ENCODE data around the gene HYAL3. TPM values are rescaled to one million over a fixed set of nuclear protein-coding genes. Genes with fewer than 3 reads are reported as not detected.

HYAL3 gene
- total and polyA plus RNA-seq, 2 donors (not counting 1 experiment from before 2014, with no cell fraction given) = 3.7 to 4.2 TPM

DNA sequence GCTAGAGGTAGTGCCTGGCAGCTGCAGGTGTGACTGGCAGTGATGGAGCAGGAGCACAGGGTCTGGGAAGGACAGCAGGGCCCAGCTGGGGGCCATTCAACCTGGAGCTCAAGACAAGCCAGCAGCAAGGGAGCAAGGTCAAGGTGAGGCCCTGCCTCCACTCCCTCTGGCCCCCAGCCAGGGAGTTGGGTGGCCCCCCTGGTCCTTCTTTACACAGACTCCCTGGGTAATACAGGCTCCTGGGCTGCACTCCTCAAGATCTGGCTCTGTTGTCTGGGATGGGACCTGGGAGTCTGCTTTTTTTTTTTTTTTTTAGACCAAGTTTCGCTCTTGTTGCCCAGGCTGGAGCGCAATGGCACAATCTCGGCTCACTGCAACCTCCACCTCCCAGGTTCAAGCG lies 48.7 kb downstream of the HYAL3 start:
- Histone ChIP-seq H3K4me3 (ENCODE audit: control extremely low read depth in 1 of 5, extremely low read depth in 1 of 5, insufficient read depth in 1 of 5, low read depth in 2 of 5, low read length in 4 of 5) (no peak overlapping the region), H3K4me2 (replicated peaks; ENCODE audit: low read depth, low read length, poor library complexity, severe bottlenecking) (no peak overlapping the region), H3K9ac (ENCODE audit: low read length) (no peak overlapping the region), H3K27me3 (replicated peaks in 1 of 4; ENCODE audit: control extremely low read depth in 1 of 4, control insufficient read depth in 3 of 4, insufficient read depth in 4 of 4, low read length in 3 of 4) (no peaks in the 10 kb centered on the region), H3K9me3 (ENCODE audit: control extremely low read depth in 1 of 3, control insufficient read depth in 2 of 3, insufficient read depth in 1 of 3, low read length in 2 of 3) (no peaks in the 10 kb centered on the region), H3K36me3 (replicated peaks in 1 of 2; ENCODE audit: control extremely low read depth in 1 of 2, control insufficient read depth in 1 of 2, extremely low read depth in 1 of 2, insufficient read depth in 2 of 2, low read length in 1 of 2) (peaks cover 0 to 79% of the 10 kb centered on the region in 2 experiments), H2AFZ (ENCODE audit: insufficient read depth, low read depth, low read length, poor library complexity, severe bottlenecking) (no peak overlapping the region), H3K4me1 (ENCODE audit: control insufficient read depth in 2 of 2, insufficient read depth in 2 of 2, low read length in 2 of 2) (peaks cover 31 to 66% of the 10 kb centered on the region in 2 donors), H3K79me2 (ENCODE audit: control insufficient read depth, insufficient read depth, low read length) (peaks cover 100% of the 10 kb centered on the region), H3K27ac (ENCODE audit: low read length in 2 of 2) (no peak overlapping the region), H4K20me1 (ENCODE audit: control insufficient read depth, insufficient read depth, low read length, poor library complexity, severe bottlenecking) (peaks cover 100% of the 10 kb centered on the region)
- peaks cover 58% of the 10 kb centered on the region for H3K4me1 Mint-ChIP-seq
- no peak overlapping the region for H3K4me3 Mint-ChIP-seq
- TF ChIP-seq, protein P1, sequence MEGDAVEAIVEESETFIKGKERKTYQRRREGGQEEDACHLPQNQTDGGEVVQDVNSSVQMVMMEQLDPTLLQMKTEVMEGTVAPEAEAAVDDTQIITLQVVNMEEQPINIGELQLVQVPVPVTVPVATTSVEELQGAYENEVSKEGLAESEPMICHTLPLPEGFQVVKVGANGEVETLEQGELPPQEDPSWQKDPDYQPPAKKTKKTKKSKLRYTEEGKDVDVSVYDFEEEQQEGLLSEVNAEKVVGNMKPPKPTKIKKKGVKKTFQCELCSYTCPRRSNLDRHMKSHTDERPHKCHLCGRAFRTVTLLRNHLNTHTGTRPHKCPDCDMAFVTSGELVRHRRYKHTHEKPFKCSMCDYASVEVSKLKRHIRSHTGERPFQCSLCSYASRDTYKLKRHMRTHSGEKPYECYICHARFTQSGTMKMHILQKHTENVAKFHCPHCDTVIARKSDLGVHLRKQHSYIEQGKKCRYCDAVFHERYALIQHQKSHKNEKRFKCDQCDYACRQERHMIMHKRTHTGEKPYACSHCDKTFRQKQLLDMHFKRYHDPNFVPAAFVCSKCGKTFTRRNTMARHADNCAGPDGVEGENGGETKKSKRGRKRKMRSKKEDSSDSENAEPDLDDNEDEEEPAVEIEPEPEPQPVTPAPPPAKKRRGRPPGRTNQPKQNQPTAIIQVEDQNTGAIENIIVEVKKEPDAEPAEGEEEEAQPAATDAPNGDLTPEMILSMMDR (IDR thresholded peaks at IDR 0.05) = no peak
- TF ChIP-seq EZH2 (IDR thresholded peaks at IDR 0.05; ENCODE audit: borderline replicate concordance, insufficient read depth, low read depth, low read length, poor library complexity, severe bottlenecking) = no peak
- no CpG with 5 or more reads among the region's 4 CpGs for WGBS (ENCODE audit: insufficient coverage)
- POLR2A ChIA-PET = no interaction called here
- CTCF ChIA-PET = interaction anchor here (0.9 to 27.3 kb wide), 3 partner anchors 16 to 56 kb away, joined by 3 to 596 read pairs (median 7); partner anchors contain the start of gene GNAI2
- DNase-seq = no peak
- intact Hi-C loops (cut with micrococcal nuclease) = no loop called here
- ATAC-seq (ENCODE audit: low read depth) = no peak
- H3K27ac Mint-ChIP-seq = peak overlapping the region; percentile 76
- no peaks in the 10 kb centered on the region for H3K9me3 Mint-ChIP-seq (ENCODE audit: insufficient read depth)
- H3K27me3 Mint-ChIP-seq = no peaks in the 10 kb centered on the region

DNA sequence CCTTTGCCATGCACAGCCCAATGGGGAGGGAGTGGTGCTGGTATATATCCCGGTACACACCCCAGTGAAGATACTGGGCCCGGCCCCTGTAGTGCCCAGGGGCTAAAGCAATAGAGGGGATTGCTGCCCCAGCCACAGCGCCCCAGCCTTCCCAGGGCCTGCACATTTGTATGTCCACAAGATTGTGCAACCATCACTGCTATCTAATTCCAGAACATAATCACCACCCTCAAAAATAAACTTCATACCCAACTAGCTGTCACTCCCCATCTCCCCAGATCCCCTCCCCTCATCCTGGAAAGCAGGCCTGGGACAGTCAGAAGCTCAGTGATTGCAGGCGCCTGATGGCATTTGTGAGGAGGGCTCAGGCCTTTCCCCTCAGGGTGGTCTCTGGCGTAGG lies 49.7 kb downstream of the HYAL3 start:
- no peak overlapping the region for H3K4me2 ChIP-seq (replicated peaks; ENCODE audit: low read depth, low read length, poor library complexity, severe bottlenecking)
- peaks cover 62% of the 10 kb centered on the region for H3K4me1 Mint-ChIP-seq
- no peaks in the 10 kb centered on the region for H3K27me3 Mint-ChIP-seq
- no peaks in the 10 kb centered on the region for H3K9me3 Mint-ChIP-seq (ENCODE audit: insufficient read depth)
- no peak overlapping the region for H2AFZ ChIP-seq (ENCODE audit: insufficient read depth, low read depth, low read length, poor library complexity, severe bottlenecking)
- 98% methylated on average over 5 of the region's 5 CpGs for WGBS (ENCODE audit: insufficient coverage)
- peaks cover 100% of the 10 kb centered on the region for H3K79me2 ChIP-seq (ENCODE audit: control insufficient read depth, insufficient read depth, low read length)
- TF ChIP-seq, protein P1 (IDR thresholded peaks at IDR 0.05) = no peak
- TF ChIP-seq EZH2 (IDR thresholded peaks at IDR 0.05; ENCODE audit: borderline replicate concordance, insufficient read depth, low read depth, low read length, poor library complexity, severe bottlenecking) = no peak
- H3K27ac Mint-ChIP-seq = peak overlapping the region; percentile 37
- H3K27me3 ChIP-seq (replicated peaks in 1 of 4; ENCODE audit: control extremely low read depth in 1 of 4, control insufficient read depth in 3 of 4, insufficient read depth in 4 of 4, low read length in 3 of 4) = no peaks in the 10 kb centered on the region
- H3K4me1 ChIP-seq (ENCODE audit: control insufficient read depth in 2 of 2, insufficient read depth in 2 of 2, low read length in 2 of 2) = peaks cover 38 to 69% of the 10 kb centered on the region in 2 donors
- H3K27ac ChIP-seq (ENCODE audit: low read length in 2 of 2) = no peak overlapping the region
- peaks cover 100% of the 10 kb centered on the region for H4K20me1 ChIP-seq (ENCODE audit: control insufficient read depth, insufficient read depth, low read length, poor library complexity, severe bottlenecking)
- H3K4me3 ChIP-seq (ENCODE audit: control extremely low read depth in 1 of 5, extremely low read depth in 1 of 5, insufficient read depth in 1 of 5, low read depth in 2 of 5, low read length in 4 of 5) = no peak overlapping the region
- H3K4me3 Mint-ChIP-seq = no peak overlapping the region
- CTCF ChIA-PET = interaction anchor here (0.9 to 27.3 kb wide), 4 partner anchors 9 to 55 kb away, joined by 3 to 596 read pairs (median 36); partner anchors contain the start of genes GNAI2 and GNAT1
- no peaks in the 10 kb centered on the region for H3K9me3 ChIP-seq (ENCODE audit: control extremely low read depth in 1 of 3, control insufficient read depth in 2 of 3, insufficient read depth in 1 of 3, low read length in 2 of 3)
- intact Hi-C loops (cut with micrococcal nuclease) = no loop called here
- POLR2A ChIA-PET = no interaction called here
- no peak for DNase-seq
- no peak overlapping the region for H3K9ac ChIP-seq (ENCODE audit: low read length)
- no peak for ATAC-seq (ENCODE audit: low read depth)
- peaks cover 0 to 73% of the 10 kb centered on the region in 2 experiments for H3K36me3 ChIP-seq (replicated peaks in 1 of 2; ENCODE audit: control extremely low read depth in 1 of 2, control insufficient read depth in 1 of 2, extremely low read depth in 1 of 2, insufficient read depth in 2 of 2, low read length in 1 of 2)

Measured in B cell (primary cell).